LNCAP (cell line): ENCODE results near the gene TYMS.

Experiments used
- TF ChIP-seq, protein P1 (sequence below): fragments of 450-650 bp; IDR thresholded peaks from 2 replicates; pipeline ENCODE4 v1.5.1; 2017; ENCODE audit warnings: mild to moderate bottlenecking

The TYMS gene

DNA sequence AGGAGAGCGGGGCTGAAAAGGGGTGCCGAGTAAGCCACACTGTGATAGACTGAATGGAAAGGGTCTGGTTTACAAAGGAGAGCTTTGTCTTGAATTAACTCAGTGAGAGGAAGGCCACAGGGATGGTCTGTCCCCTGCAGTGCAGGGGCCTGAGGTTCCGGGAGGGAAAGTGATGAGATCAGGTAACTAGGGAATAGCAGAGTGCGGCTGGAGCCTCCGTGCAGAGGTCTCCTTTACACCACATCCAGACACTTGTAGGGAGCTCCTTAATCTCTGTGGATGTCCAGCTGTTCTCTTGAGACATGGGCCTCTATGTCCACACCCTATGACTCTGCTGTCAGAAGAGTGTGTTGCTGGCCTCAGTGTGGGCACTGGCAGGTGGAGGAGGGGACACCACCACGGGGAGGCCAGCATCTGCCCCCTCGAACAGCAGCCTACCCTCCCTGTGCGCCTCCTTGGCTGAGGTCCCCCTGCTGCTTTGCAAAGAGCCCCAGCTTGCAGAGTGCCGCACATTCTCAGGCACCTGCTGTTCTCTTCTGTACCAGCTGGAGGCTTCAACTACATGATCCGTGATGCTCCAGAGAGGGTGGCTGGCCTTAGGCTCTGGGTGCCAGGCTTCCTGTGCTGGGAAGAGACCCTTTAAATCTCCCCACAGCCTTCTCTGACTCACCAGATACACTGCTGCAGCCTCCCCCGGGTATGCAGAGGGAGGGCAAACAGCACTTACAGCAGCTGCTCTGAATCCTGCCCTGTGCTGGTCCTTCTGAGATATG is 29.1 kb downstream of the TYMS start:
- TF ChIP-seq, protein P1, sequence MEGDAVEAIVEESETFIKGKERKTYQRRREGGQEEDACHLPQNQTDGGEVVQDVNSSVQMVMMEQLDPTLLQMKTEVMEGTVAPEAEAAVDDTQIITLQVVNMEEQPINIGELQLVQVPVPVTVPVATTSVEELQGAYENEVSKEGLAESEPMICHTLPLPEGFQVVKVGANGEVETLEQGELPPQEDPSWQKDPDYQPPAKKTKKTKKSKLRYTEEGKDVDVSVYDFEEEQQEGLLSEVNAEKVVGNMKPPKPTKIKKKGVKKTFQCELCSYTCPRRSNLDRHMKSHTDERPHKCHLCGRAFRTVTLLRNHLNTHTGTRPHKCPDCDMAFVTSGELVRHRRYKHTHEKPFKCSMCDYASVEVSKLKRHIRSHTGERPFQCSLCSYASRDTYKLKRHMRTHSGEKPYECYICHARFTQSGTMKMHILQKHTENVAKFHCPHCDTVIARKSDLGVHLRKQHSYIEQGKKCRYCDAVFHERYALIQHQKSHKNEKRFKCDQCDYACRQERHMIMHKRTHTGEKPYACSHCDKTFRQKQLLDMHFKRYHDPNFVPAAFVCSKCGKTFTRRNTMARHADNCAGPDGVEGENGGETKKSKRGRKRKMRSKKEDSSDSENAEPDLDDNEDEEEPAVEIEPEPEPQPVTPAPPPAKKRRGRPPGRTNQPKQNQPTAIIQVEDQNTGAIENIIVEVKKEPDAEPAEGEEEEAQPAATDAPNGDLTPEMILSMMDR: no peak

GRCh38 chr18:688323-688722 is 30.9 kb downstream of the TYMS start:
- TF ChIP-seq, protein P1: no peak

DNA sequence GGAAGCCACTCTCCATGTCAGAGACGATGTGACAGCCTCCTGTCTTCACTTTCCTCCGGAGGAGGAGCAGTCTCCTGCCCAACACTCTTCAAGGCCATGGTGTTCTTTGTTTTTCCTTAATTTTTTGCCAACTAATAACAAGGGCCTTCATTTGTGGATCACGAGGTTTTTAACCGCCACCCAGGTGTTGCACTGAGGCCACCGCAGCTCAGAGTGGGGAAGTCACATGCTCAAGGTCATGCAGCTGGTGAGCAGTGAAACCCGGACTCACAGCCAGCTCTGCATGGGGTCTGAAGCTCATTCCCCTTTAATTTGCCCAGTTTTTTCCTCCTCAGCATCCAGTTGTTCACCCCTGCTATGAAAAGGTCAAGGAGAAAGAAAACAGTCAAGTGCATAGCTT is 35.4 kb downstream of the TYMS start:
- TF ChIP-seq, protein P1: no peak

GRCh38 chr18:693466-694187 is 36.2 kb downstream of the TYMS start:
- TF ChIP-seq, protein P1: no peak

DNA sequence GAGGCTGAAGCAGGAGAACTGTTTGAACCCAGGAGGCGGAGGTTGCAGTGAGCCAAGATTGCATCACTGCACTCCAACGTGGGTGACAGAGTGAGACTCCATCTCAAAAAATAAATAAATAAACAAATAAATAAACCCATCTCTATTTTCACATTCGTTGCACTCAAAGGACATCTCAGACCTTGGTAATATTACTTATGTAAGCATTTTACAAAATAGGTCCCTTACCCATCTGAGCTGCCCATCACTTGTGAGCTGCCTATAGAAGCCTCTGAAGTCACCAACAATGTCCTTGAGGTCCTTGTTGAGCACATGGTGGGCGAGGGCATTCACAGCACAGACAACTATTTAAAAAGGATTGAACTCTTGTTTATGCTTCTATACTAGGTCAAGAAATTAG is 39.6 kb downstream of the TYMS start:
- TF ChIP-seq, protein P1: no peak

DNA sequence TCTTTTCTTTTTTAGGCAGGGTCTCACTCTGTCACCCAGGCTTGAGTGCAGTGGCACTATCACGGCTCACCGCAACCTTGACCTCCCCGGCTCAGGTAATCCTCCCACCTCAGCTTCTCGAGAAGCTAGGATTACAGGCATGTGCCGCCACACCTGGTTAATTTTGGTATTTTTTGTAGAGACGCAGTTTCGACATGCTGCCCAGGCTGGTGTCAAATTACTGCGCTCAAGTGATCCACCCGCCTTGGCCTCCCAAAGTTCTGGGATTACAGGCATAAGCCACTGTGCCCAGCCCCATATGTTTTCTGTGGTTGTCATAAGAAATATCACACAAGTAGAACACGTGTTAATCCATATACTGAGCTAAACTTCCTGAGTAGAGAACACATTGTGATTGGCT is 40.3 kb downstream of the TYMS start:
- TF ChIP-seq, protein P1: no peak

GRCh38 chr18:703213-703967 is 45.9 kb downstream of the TYMS start:
- TF ChIP-seq, protein P1: no peak
